ENCODE results near the gene ADCY1.
A peak's percentile ranks its signal among the peaks of the same experiment; 100 is the strongest.

Gene ADCY1

DNA sequence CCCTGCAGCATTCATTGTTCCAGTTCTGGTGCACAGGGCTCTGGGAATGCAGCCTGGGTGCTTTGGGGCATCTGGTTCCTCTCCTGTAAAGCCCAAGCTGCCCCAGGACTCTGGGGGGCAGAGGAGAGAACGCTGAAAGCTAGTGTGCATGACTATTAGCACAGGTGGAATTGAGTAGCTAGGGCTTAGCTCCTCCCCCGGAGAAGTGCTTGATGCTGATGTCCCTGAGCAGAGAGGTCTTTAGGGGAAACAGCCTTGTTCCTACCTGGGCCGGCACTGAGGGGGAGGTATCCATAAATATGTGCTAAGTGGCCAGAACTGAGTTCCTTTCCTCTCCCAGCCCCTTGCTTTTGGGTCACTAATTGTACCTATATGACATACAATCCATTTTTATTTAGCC is 3.9 kb downstream of the ADCY1 start:
- no peak for DNase-seq

- DNase-seq, result no peak
These were observed 4.3 kb downstream of the ADCY1 start for GRCh38 chr7:45578467-45578866.

DNA sequence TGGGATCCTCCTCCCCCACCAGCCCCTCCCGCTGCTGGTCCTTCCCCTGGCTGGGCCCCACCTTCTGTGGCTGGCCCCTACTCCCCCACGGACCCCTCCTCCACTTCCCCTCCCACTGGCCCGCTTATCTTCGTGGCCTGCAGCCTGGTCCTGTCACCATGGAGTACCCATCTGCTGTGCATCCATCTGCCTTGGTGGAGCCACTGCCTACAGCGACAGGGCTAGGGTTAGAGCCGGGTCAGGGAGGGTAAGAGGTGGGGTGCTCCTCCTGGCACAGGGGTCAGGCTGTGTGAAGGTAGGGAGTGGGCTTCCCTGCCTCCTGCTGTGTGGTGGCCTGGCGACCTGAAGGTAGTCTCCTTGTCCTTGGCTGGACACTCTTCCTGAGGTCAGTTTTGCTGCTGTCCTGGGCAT is 5.2 kb downstream of the ADCY1 start:
- no peak for DNase-seq

DNA sequence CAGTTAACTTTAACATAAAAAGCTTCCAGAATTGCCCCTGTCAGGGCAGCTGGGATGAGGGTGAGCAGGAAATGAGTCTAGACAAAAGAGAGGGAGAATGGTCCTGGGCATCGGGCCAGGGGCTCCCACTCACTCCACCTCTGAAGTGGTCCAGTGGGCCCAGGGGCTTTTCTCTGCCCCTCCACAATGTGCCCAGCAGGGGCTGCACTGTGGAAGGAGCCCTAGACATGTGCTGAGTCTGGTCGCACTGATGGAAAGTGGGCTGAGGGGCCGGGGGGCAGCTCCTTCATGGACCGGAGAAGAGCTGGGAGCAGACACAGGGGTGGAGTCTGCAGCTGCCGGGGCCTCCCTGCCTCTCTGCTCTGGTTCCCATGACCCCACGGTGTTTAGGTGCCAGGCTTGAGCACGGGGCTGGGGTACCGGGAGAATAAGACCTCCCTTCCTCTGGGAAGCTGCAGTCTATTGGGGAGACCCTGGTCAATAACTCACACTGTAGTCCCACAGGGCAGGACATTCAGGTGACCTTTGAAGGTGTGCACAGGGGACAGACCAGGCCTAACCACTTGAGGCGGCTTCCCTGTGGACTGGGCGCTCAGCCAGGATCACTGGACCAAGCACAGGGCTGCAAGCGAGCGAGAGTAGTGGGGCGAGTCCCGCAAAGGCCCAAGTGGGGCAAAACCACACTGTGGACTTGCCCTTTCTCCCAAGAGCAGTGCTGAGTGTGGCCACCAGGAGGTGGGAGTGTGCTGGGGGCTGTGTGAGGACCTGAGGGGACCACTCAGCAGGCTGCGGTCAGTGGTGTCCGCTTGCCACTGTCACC is 6.1 kb downstream of the ADCY1 start:
- DNase-seq, result peak; percentile 17

- no peak for DNase-seq
These were observed 7.2 kb downstream of the ADCY1 start for GRCh38 chr7:45581271-45581780.

- no peak for DNase-seq
These were observed 8.1 kb downstream of the ADCY1 start for GRCh38 chr7:45582136-45582749.

DNA sequence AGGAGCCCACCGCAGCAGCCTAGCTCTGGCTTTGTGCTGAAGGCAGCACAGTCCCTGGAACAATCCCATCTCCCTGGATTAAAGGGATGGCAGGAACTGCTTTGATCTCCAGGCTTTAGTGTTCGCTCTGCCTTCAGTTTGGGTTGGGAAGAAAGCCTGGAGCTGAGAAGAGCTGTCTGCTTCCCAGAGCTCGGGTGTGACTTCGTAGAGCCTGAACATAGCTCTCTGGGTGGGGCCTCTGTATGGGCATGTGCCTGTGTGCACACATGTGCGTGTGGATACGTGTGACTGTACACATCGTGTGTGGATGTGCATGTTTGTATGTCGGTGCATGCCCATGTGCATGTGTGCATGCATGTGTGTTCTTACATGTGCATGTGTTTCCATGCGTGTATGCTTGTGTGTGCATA is 8.7 kb downstream of the ADCY1 start:
- no peak for DNase-seq

DNA sequence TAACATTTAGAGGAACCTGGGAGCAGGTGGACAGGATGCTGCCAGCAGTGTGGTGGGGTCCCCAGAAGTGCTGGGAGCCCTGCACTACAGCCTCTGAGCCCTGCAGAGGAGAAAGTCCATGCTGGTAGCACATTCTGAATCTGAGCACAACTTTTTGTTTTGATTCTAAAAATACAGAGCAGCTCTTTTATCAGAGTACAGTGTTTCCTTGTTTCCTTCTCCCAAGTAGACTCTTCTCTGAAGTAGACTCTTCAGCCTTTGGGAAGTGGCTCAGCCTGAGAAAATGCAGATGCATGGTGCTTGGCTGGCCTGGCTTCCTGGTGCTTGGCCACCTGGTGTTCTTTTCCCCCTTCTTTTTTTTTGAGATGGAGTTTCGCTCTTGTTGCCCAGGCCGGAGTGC is 9.1 kb downstream of the ADCY1 start:
- peak; percentile 15 for DNase-seq

DNA sequence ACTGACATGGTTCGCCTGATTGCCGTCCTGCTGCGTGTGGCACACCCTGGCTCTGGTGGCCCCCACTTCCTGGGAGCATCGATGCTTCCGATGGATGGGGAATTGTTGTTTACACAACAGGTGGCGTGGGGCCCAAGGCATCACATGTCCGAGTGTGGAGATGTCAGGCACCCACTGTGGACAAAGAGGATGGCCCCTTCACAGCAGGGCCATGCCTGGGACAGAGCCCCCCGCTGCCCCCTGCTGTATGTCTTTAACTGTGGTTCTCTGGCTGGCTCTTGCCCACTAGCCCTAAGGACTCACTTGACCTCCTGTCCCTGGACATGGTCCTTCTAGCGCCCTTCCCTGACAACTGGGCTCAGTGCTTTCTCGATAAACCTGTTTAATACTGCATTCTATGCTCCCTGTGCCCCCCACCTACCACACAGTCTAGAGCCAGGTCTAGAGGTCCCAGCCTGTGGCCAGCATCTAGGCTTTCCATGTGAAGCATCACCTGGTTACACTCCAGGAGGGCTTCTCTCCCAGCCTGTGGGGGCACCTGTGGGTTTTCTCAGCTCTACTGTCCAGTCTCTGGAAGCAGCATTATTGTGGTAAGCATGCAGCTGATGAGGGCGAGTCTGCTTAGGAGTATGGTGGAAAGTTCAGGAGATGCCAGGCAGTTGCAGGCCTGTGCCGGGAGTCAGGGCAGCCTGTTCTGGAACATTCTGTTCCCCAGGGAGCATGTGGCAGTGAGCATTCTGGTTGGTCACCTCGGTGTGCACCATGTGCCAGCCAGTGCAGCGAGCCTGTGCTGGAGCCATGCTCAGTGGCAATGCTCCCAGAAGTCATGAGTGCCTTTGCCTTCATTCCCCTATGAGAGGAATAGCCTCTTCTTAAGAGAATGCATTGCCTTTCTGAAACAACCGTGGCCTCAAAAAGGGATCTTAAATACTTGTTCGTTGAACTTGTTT is 10.4 kb downstream of the ADCY1 start:
- DNase-seq, result no peak

DNA sequence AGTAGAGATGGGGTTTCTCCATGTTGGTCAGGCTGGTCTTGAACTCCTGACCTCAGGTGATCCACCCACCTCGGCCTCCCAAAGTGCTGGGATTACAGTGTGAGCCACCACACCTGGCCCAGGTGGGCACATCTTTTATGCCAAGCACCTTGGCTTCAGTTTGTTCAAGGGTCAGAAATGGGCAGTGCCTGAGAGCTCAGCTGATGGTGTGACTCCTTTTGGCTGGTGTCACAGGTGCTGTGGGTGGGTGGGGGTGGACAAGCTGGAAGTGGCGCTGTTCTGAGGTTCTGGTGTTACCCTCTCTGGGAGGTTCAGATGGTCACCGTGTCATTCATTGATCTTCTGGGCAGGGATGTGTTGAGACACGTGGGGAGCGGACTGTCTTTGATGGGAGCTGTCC is 11.5 kb downstream of the ADCY1 start:
- DNase-seq, result no peak

GRCh38 chr7:45586542-45587520 is 12.7 kb downstream of the ADCY1 start:
- no peak for DNase-seq

DNA sequence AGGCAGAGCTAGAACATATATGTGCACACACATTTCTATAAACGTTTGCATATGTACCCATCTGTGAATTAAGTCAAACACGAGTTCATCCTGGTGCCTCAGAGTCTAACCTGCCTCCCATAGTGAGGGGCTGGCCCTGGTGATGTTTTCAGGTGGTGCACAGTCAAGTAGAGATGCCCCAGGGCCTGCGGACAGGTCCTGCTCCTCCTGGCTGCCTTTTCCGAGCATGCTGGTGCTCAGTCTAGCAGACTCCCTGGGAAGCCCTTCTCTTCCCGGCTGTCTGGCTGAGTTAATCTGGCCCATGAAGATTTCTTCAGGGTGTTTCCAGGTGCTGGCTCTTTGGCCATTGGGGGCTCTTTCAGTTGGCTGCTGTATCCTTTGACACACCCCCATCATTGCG is 14.3 kb downstream of the ADCY1 start:
- DNase-seq, result no peak

DNA sequence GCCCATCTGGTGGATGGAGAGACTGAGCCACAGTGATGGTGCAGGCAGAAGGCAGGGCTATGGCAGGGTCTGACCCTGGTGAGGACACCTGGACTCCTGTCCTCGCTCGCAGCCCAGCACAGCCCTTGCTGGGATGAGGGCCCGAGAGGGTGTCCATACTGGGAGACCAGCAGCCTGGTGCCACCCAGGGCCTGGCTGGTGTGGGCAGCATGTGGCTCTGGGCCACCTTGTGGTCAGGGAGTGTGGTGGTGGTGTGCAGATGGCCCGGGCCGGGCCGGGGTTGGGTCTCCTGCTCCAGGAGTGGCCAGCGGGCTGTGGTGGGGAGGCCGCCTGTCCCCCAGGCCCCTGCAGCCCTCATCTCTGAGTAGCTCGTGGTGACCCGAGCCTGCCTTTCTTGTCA is 14.9 kb downstream of the ADCY1 start:
- no peak for DNase-seq

GRCh38 chr7:45589915-45590678 is 15.9 kb downstream of the ADCY1 start:
- no peak for DNase-seq

- no peak for DNase-seq
These were observed 16.5 kb downstream of the ADCY1 start for GRCh38 chr7:45590679-45591057.

- DNase-seq, result no peak
These were observed 17.1 kb downstream of the ADCY1 start for GRCh38 chr7:45591101-45591906.

GRCh38 chr7:45592230-45592991 is 18.2 kb downstream of the ADCY1 start:
- no peak for DNase-seq

DNA sequence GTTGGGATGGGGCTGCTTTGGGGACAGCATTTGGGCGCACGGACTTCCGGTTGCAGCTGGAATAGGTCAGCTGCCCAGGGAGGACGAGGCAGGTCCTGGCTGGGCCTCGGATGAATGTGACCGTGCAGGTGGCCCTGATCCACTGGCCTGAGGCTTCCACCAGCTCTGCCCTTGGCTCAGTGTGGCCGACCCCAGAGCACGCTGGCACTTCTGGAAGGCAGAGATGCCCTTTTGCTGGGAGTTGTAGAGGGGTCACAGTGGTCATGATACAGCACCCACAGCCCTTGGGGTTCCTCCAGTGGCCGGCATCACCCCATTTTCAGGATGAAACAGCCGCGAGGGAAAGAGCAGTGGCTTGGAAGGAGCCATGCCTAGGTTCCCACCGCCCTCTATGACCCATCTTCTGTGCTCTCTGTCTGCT is 19.0 kb downstream of the ADCY1 start:
- DNase-seq, result no peak

DNA sequence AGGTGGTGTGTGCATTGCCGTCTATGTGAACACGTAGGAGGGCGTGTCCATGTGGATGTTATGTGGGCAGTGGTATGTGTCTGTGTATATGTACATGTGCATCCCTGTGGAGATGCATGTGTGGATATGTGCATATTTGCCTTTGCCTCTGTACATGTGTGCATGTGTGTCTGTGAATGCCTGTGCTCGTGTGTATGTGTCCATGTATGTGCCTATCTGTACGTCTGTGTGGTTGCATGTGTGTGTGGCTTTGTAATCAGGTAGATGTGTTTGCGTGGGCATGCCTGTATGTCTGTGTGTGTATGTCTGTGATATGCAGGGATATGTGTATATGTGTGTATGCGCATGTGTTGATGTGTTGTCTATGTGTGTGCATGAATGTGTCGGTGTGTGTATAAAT is 19.7 kb downstream of the ADCY1 start:
- DNase-seq, result no peak
